RCC 7860 (cell line): ENCODE data around the gene OLFML3.

Experiments used
- DNase-seq: peaks from one replicate; pipeline ENCODE4 v3.0.0-alpha.2; 2015; ENCODE audit warnings: low spot score
- FAIRE-seq: peaks from 2 replicates; lab custom pipeline; 2012; peaks lifted over from hg19 to GRCh38; lab: Jason Lieb, UNC

The OLFML3 gene, protein sequence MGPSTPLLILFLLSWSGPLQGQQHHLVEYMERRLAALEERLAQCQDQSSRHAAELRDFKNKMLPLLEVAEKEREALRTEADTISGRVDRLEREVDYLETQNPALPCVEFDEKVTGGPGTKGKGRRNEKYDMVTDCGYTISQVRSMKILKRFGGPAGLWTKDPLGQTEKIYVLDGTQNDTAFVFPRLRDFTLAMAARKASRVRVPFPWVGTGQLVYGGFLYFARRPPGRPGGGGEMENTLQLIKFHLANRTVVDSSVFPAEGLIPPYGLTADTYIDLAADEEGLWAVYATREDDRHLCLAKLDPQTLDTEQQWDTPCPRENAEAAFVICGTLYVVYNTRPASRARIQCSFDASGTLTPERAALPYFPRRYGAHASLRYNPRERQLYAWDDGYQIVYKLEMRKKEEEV

DNA sequence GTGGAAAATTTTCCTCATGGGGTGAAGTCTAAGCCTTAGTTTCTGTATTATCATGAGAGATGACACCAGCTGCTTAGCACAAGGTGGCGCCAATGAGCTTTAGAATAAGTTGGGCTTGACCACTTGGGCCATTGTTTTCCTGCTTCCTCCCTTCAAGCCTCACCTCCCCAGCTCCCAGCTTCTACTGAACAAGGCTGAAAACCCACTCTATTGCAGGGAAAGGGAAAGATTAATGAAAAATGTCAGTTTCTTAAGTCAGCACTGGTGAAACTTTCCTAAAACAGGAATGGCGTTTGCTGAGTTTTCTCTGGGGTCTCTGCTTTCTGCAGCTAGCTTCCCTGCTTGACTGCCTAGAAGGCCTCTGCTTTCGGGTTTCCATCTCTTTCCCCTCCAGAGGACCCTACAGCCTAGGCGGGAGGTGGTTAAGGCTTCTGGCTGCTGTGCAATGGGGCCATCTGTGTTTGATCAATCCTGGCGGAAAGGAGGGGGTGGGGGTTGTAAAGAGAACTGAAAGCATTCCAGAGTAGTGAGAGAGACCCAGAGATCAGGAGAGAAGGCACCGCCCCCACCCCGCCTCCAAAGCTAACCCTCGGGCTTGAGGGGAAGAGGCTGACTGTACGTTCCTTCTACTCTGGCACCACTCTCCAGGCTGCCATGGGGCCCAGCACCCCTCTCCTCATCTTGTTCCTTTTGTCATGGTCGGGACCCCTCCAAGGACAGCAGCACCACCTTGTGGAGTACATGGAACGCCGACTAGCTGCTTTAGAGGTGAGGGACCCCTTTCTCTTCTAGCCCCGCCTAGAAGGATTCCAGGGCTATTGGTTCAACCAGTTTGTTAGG, at the start of gene OLFML3:
OLFML3 (plus strand) TSS at position 612 of the 840 bp plus-strand sequence; CDS start at position 655, 43 bp downstream.
- DNase-seq = peak; percentile 62
- peak; percentile 26 for FAIRE-seq

DNA sequence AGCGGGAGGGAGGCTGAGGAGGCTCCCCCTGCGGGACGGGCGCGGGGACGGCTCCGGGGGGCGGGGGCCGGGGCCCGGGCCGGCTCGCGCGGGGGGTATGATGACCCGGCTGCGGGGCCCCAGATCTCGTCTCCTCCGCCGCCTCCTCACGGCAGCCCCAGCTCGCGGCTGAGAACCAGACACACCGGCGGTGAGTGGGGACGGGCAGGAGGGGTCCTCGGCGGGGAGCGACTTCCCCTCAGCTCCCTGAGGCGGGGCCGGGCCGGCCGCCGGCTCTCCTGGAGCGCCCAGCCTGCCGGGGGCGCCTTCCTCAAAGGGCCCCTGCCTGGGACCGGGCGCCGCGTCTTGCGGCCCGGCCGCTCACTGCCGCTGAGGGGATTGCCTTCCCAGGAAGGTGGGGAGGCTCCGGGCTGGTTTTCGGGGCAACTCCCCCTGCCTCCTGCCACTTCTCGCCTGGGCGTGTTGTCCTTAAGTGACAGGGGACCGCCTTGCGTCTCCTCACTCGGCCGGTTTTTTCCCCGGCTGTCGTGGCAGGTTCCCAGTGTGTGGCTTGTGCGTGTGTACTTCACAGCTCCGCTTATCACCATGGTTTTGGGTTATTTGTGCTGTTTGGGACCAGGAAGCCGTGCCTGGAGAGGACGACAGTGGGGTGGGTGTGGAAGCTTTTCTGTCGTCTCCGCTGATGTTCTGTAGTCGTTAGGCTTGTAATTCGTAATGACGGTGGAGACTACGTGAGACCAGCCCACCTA, 49.4 kb upstream of the OLFML3 start:
- DNase-seq = peak; percentile 25
- no peak for FAIRE-seq

DNA sequence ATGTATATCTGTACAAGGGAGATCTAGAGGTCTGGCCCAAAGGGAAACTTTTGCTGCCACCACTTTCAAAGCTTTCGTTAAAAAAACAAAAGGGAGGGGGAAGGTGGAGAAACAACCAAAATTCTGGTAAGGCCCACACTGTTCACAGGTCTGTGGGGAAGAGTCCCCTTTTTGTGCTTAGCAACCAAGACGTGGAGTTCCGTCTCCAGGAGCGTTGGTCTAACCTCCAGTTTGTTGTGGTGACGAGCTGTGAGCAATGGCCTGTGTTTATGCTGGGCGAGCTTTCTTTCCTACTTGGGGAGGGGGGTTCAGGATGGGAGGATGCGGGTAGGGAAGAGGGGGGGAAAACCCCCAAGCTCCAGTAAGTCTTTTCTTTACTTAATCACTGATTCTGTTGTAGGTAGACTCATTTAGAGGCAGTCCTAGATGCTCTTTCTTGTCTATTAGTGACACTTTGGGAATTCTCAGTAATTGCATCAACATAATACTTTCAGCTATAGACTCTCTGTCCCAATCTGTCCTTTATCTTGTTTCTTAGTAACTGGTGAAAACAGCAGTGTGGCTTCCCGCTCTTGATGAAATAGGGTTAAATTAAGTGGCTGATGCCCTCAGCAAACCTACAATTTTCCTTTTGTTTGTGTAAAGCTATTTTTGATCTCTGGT, 48.6 kb upstream of the OLFML3 start:
- no peak for FAIRE-seq
- DNase-seq = peak; percentile 85

DNA sequence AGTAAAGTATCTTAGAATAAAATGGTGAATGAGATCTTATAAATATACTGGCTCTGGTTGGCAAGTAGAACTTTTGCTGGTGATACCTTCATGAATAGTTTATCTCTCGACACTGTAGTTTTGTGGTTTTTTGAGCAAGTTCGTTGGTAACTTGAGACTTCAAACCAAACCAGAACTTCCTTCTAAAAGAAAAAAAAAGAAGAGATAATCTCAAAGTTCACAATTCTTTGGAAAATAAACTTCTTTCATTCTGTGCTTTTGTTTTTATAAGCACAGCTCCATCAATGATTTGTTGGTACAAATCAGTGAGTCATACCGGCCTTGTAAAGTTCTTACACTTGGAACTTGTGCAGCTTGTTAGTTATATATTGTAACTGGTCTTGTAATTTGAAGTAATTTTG, 47.8 kb upstream of the OLFML3 start:
- FAIRE-seq = no peak
- DNase-seq = no peak

DNA sequence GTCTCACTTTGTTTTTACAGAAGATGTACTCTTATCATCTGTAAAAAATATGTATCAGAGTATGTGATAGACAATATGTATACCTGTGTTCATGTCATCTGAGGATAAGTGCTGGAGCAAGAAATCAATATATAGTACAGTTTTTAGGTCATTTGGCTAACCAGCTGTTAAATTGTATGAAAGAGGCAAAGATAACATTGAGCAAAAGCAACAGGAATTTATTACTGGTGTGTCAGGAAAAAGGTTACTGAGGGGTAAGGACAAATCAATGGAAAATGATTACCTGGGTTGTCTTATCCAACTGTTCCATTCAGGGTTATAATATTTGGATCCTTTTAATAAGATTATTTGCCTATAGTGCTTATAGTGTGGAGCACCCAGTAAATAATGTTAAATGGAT, 45.3 kb upstream of the OLFML3 start:
- FAIRE-seq (no peak), DNase-seq (no peak)

DNA sequence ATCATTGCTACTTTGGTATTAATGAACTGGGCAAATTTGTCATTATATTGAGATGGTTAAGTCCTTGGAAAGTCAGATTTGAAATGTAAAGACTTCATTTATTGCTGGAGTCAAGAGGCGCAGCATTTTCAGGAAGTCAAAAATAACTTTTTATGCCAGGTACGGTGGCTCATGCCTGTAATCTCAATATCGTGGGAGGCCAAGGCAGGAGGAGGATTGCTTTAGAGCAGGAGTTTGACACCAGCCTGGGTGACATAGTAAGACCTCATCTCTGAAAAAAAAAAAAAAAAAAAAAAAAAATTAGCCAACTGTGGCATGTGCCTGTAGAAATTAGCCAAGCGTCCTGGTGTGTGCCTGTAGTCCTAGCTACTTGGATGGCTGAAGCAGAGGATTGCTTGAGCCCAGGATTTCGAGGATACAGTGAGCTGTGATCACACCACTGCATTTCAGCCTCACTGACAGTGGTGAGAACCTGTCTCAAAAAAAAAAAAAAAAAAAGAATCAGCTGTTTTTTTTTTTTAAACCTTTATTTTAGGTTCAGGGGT, 44.7 kb upstream of the OLFML3 start:
- no peak for DNase-seq
- FAIRE-seq = no peak

DNA sequence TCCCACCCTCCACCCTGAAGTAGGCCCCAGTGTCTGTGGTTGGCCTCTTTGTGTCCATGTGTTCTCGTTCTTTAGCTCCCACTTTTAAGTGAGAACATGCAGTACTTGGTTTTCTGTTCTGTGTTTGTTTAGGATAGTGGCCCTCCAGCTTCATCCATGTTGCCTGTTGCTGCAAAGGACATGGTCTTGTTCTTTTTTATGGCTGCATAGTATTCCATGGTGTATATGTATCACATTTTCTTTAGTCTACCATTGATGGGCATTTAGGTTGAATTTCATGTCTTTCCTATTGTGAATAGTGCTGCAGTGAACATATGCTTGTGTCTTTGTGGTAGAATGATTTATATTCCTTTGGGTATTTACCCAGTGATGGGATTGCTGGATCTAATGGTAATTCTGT, 44.1 kb upstream of the OLFML3 start:
- DNase-seq (no peak), FAIRE-seq (no peak)

DNA sequence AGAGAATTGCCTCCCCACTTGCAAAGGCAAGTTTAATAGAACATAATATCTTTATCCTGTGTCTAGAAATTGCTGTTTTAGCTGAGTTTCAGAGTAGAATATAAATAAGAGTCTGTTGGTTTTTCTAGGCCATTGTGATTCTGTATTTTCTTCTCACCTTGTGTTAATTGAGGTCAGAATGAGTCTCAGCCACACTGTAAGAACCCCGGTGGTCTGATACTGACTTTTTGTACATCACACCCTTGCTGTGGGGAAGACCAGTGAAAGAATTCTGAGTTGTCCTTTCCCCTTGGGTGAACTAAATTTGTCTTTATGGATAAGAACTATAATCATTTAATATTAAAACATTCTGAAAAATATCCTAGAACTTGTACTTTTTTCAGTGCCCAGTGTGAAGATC, 43.3 kb upstream of the OLFML3 start:
- FAIRE-seq = no peak
- DNase-seq = no peak

DNA sequence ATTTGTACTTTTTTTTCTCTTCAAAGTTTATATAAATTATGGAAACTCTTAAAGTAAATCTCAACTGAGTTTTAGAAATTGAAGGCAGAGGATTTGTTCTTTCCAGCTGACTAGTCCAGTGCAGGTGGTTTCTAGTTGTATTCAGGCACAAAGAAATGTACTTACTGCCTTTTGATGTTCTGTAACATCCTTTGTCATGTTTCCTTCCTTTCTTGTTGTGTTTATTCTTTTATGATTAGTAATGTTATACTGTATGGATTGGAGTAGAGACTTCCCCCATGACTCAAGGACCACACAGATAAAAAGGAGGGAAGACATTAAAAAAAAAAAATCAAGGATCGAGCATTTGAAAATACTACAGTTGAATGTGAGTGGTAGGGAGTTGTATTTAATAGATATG, 42.1 kb upstream of the OLFML3 start:
- FAIRE-seq = no peak
- DNase-seq = no peak

DNA sequence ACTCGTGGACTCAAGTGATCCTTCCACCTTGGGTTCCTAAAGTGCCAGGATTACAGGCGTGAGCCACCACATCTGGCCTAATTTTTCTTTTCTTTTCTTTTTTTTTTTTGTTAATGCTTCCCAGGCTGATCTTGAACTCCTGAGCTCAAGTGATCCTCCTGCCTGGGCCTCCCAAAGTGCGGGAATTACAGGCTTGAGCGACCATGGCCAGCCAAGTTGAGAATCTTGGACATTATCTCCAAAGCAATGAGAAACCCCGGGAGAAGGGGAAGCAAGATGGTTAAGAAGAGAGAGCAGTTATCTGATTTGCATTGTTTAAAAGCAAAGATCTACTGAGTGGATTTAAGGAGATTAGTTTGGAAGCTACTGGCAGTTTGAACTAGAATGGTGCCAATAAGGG, 41.1 kb upstream of the OLFML3 start:
- no peak for FAIRE-seq
- no peak for DNase-seq

DNA sequence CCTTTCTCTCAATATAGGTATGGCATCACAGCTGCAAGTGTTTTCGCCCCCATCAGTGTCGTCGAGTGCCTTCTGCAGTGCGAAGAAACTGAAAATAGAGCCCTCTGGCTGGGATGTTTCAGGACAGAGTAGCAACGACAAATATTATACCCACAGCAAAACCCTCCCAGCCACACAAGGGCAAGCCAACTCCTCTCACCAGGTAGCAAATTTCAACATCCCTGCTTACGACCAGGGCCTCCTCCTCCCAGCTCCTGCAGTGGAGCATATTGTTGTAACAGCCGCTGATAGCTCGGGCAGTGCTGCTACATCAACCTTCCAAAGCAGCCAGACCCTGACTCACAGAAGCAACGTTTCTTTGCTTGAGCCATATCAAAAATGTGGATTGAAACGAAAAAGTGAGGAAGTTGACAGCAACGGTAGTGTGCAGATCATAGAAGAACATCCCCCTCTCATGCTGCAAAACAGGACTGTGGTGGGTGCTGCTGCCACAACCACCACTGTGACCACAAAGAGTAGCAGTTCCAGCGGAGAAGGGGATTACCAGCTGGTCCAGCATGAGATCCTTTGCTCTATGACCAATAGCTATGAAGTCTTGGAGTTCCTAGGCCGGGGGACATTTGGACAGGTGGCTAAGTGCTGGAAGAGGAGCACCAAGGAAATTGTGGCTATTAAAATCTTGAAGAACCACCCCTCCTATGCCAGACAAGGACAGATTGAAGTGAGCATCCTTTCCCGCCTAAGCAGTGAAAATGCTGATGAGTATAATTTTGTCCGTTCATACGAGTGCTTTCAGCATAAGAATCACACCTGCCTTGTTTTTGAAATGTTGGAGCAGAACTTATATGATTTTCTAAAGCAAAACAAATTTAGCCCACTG, 38.7 kb upstream of the OLFML3 start:
- no peak for FAIRE-seq

DNA sequence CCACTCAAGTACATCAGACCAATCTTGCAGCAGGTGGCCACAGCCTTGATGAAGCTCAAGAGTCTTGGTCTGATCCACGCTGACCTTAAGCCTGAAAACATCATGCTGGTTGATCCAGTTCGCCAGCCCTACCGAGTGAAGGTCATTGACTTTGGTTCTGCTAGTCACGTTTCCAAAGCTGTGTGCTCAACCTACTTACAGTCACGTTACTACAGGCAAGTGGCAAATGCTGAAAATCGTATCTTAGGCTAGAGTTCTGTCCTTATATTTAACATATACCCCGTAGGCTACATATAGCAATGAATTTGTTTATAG, 38.1 kb upstream of the OLFML3 start:
- FAIRE-seq (no peak), DNase-seq (no peak)

More for the DNA sequence above, 38.7 kb upstream of the OLFML3 start:
- no peak for DNase-seq

DNA sequence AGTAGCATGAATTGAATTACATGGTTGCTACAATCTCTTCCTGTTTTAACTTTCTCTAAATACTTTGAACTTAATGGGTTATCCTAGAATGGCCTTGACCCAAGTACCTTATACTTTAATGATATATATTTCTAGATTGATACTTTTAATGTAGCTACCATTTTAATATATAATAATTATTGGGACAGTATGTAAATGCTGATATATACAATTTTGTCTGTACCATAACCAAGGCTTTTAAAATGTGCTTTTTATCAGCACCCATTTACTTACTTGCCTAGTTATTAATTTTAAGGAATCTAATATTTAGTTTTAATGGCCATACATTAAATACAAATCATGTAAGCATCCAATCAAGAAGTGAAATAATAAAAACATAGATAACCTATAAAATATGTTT, 36.7 kb upstream of the OLFML3 start:
- FAIRE-seq (no peak), DNase-seq (no peak)

DNA sequence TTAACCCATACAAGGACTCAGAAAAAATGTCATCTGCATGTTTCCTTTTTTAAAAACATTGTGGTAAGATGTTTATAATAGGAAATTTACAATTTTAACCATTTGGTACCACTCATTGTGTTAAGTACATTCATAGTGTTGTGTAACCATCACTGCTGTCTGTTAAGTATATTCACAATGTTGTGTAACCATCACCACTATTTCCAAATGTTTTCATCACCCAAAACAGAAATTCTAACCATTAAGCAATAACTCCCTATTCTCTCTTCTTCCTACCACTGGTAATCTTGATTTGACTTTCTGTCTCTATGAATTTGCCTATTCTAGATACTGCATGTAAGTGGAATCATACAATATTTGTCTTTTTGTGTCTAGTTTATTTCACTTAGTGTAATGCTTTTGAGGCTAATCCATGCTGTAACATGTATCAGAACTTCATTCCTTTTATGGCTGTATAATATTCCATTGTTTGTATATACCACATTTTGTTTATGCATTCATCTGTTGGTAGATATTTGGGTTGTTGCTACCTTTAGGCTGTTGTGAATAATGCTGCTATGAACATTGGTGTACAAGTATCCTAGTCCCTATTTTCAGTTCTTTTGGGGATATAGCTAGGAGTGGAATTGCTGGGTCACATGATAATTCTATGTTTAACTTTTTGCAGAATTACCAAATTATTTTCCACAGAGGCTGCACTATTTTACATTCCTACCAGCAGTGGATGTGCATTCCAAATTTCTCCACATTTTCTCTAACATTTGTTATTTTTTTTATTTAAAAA, 36.1 kb upstream of the OLFML3 start:
- DNase-seq = no peak
- no peak for FAIRE-seq

DNA sequence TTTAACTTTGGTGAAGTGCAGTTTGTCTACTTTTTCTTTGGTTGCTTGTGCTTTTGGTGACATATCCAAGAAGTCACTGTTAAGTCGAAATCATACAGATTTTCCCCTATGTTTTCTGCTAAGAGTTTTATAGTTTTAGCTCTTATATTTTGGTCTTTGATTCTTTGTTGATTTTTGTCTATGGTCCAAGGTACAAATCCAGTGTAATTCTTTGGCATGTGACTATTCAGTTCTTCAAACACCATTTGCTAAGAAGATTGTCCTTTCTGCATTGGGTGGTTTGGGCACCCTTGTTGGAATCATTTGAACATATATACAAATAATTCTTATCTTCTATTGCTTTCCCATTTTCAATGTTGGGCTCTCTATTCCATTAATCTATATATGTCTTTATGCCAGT, 33.9 kb upstream of the OLFML3 start:
- FAIRE-seq = no peak
- no peak for DNase-seq

DNA sequence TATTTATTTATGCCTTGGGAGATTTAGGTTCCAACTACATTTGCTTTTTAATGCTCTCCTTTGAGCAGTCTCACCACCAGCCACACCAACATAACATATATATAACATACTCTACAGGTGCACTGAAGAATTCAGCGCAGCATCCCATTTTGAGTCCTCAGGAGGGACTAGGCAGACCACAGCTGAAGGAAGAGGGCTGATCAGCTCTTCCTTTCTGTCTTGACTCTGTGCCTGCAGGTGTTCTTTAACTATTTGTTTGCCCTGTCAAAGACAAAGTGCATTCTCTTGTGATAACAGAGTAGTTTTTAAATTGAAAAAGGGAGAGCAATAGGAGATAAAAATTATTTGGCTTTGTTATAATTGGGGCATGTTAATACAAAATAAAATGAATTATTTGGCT, 33.2 kb upstream of the OLFML3 start:
- FAIRE-seq = no peak
- no peak for DNase-seq

DNA sequence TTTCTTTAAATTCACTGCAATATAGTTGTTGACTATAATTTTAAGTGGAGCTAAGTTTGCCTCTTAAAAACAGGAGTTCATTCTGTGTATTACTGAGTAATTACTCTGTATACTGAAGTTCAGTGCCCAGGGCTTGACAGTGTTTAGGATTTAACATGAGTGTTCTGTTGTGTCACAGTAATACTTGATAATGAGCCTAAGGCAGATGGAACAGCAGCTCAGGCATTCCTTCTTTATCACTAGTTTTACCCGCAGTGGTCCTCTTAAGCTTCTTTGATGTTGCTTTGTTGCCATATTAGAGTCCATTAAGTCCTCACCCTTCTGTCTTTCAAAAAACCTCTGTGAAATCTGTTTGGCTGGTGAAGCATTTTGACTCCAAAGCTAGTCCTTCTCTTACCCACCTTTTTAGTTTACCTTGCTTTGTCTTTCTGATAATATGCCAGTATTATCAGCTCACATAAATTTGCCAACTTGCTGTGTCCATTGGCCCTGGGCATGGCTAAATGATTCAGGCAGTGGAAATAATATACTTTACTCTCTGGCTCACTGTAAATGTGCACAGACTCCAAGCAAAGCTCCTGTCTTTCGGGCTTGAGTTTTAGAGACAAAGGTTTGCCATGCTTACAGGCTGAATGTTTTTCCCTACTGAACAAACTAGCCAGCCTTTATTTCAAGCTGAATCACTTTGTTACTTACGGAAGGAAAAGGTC, 32.4 kb upstream of the OLFML3 start:
- DNase-seq = no peak
- FAIRE-seq = no peak

DNA sequence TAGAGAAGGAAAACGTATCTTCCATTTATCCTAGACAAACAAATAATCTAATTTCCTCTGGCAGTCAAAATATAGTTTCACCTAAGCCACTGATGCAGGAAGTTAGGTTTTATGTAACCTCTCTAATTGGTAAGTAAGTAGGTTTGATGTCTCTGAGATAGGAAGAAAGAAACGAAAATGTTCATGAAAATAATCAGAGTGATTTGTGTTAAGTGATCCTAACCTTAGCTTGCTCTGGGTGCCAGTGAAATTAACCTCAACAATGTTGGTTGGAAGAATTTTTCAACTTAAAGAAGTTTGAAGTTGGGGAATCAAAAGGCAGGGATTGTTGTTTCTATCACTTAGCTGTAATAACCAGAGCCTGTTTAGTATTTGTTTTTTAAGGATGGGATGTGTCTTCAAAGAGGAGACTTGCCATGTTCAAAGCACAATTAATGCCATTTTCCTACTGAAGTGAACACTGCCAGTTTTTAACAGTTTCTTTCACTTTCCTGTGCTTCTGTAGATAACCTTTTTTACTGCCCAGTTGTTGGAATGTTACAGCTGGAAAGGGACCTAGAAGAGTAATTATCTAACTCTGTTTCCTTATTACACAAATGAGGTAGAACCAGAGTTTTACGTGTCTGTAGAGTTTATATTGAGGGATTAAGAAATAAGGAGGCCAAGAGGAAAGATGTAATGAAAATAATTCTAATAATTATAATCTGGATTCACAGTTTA, 31.7 kb upstream of the OLFML3 start:
- no peak for DNase-seq
- no peak for FAIRE-seq
